SK-N-SH (cell line): ENCODE measurements around the gene HIBADH. TPM values are rescaled to one million over a fixed set of nuclear protein-coding genes. Genes with fewer than 3 reads are reported as not detected.

Experiments used
- CTCF ChIA-PET: fragments of 300-600, 350-600 bp; formaldehyde crosslinking; extraction: SDS; loops from one replicate; lab custom pipeline; 2021; lab: Yijun Ruan, JAX
- POLR2A ChIA-PET: fragments of 350-600 bp; sonication (Branson Sonifier 250); formaldehyde crosslinking; extraction: SDS; loops from one replicate; lab custom pipeline; 2020; ENCODE audit warnings: antibody characterized with exemption, inconsistent platforms; lab: Yijun Ruan, JAX
- DNase-seq: peaks from one replicate; pipeline ENCODE4 v3.0.0; 2012
- H2AFZ ChIP-seq: fragments of 200-600 bp; sonication (generic); 2 replicates; pipeline ENCODE4 v1.8.1; 2016; ENCODE audit warnings: antibody characterized with exemption, mild to moderate bottlenecking, low read depth
- H3F3A ChIP-seq: fragments of 200-600 bp; sonication (generic); replicated peaks from 2 replicates; pipeline ENCODE3; 2016; ENCODE audit warnings: antibody characterized with exemption, mild to moderate bottlenecking; ENCODE audit not compliant: insufficient read depth
- H3K27ac ChIP-seq, 2 experiments: fragments of 200-500 bp in 1 of 2; fragments of 200-600 bp in 1 of 2; sonication (Bioruptor generic) in 1 of 2; sonication (generic), shearing (Covaris generic) in 1 of 2; 2 replicates each; pipeline versions ENCODE4 v1.5.1 to v1.6.1; 2014 to 2016; ENCODE audit warnings: low read depth in 2 of 2, inconsistent platforms in 1 of 2, low read length in 1 of 2, mild to moderate bottlenecking in 1 of 2, mixed read lengths in 1 of 2
- H3K27me3 ChIP-seq: fragments of 200-600 bp; sonication (generic), shearing (Covaris generic); 2 replicates; pipeline ENCODE4 v1.6.1; 2016; ENCODE audit warnings: mixed run types; ENCODE audit not compliant: insufficient read depth
- H3K36me3 ChIP-seq, 2 experiments: fragments of 200-500 bp in 1 of 2; fragments of 200-600 bp in 1 of 2; sonication (Bioruptor generic) in 1 of 2; sonication (generic) in 1 of 2; replicated peaks in 1 of 2; 2 replicates each; pipeline versions ENCODE3 to v1.5.1; 2014 to 2016; ENCODE audit warnings: low read length in 1 of 2, mild to moderate bottlenecking in 1 of 2; ENCODE audit not compliant: insufficient read depth in 2 of 2, control insufficient read depth in 1 of 2
- H3K4me1 ChIP-seq, 2 experiments: fragments of 200-500 bp in 1 of 2; fragments of 200-600 bp in 1 of 2; sonication (Bioruptor generic) in 1 of 2; sonication (generic), shearing (Covaris generic) in 1 of 2; 2 replicates each; pipeline versions ENCODE4 v1.5.1 to v1.6.1; 2014 to 2016; ENCODE audit warnings: low read depth in 1 of 2, low read length in 1 of 2, mixed run types in 1 of 2; ENCODE audit not compliant: insufficient read depth in 2 of 2, control insufficient read depth in 1 of 2
- H3K4me2 ChIP-seq: fragments of 200-600 bp; sonication (generic), shearing (Covaris generic); 2 replicates; pipeline ENCODE4 v1.6.1; 2017; ENCODE audit warnings: mixed run types
- H3K4me3 ChIP-seq, 2 experiments: fragments of 200-500 bp in 1 of 2; fragments of 200-600 bp in 1 of 2; sonication (Bioruptor generic) in 1 of 2; sonication (generic), shearing (Covaris generic) in 1 of 2; 2 replicates each; pipeline versions ENCODE4 v1.5.1 to v1.8.1; 2014 to 2016; ENCODE audit warnings: low read depth in 2 of 2, inconsistent platforms in 1 of 2, low read length in 1 of 2, mild to moderate bottlenecking in 1 of 2, mixed read lengths in 1 of 2, moderate library complexity in 1 of 2
- H3K79me2 ChIP-seq: fragments of 200-600 bp; sonication (generic); 2 replicates; pipeline ENCODE4 v1.8.1; 2017; ENCODE audit warnings: mild to moderate bottlenecking; ENCODE audit not compliant: insufficient read depth
- H3K9ac ChIP-seq: fragments of 200-600 bp; sonication (generic); 2 replicates; pipeline ENCODE4 v1.6.1; 2017; ENCODE audit warnings: mixed run types
- H3K9me2 ChIP-seq: fragments of 200-600 bp; sonication (generic); 2 replicates; pipeline ENCODE4 v1.6.1; 2017; ENCODE audit warnings: mixed run types
- H3K9me3 ChIP-seq: fragments of 200-600 bp; sonication (generic); 2 replicates; pipeline ENCODE4 v1.6.1; 2017; ENCODE audit warnings: mixed run types, mild to moderate bottlenecking, moderate library complexity
- H4K20me1 ChIP-seq: fragments of 200-600 bp; sonication (generic); 2 replicates; pipeline ENCODE4 v1.6.1; 2017; ENCODE audit warnings: mild to moderate bottlenecking, mixed run types; ENCODE audit not compliant: insufficient read depth
- EP300 ChIP-seq, 2 experiments: IDR thresholded peaks; 2 replicates each; pipeline versions ENCODE4 v1.4.0 to v1.6.1; 2012; ENCODE audit warnings: borderline replicate concordance in 1 of 2, low read depth in 1 of 2, low read length in 1 of 2
- FOXM1 ChIP-seq: IDR thresholded peaks from 2 replicates; pipeline ENCODE4 v1.4.0; 2012; ENCODE audit warnings: low read depth, mild to moderate bottlenecking
- REST ChIP-seq: IDR thresholded peaks from 2 replicates; pipeline ENCODE4 v1.6.1; 2012; ENCODE audit warnings: mild to moderate bottlenecking, low read depth, low read length, moderate library complexity
- TCF12 ChIP-seq: IDR thresholded peaks from 2 replicates; pipeline ENCODE4 v1.4.0; 2012
- WGBS: methylation state at CpG from one replicate; pipeline ENCODE4 v1.1.6; 2017; ENCODE audit warnings: low lambda C conversion rate; 5-methylcytosine and 5-hydroxymethylcytosine counted together
- polyA plus RNA-seq, 3 experiments: library from polyadenylated mRNA; depleted of rRNA; stranded (reverse); fragments of >200 nt; gene quantifications; 2 replicates each; pipeline ENCODE4 v1.2.3, GENCODE V29; 2012
- TF ChIP-seq, protein P1 (sequence below): IDR thresholded peaks from 2 replicates; pipeline ENCODE4; 2012
- TF ChIP-seq, protein P2 (sequence below): IDR thresholded peaks from 2 replicates; pipeline ENCODE4 v1.4.0; 2012; ENCODE audit warnings: low read depth

Gene HIBADH
- polyA plus RNA-seq, 1 of the 3 experiments (the other 2 are of a cell fraction) = 71.8 TPM

- WGBS = 80% methylated on average over 1 of the region's 1 CpG
- H3K9ac ChIP-seq = no peak overlapping the region
- H3K4me3 ChIP-seq = no peak overlapping the region
- H3K27me3 ChIP-seq = no peaks in the 10 kb centered on the region
- no peak overlapping the region for H2AFZ ChIP-seq
- no peaks in the 10 kb centered on the region for H3K9me2 ChIP-seq
- POLR2A ChIA-PET = no interaction called here
- H4K20me1 ChIP-seq = no peaks in the 10 kb centered on the region
- peaks cover 0 to 9% of the 10 kb centered on the region in 2 experiments; a peak in 2 of 4 replicates for H3K4me1 ChIP-seq
- TF ChIP-seq EP300 (IDR thresholded peaks at IDR 0.05; ENCODE audit: borderline replicate concordance in 1 of 2, low read depth in 1 of 2, low read length in 1 of 2) = peak in 1 of 2 experiments; percentile 36; a peak in 2 of 4 replicates
- no peak for TF ChIP-seq REST
- TF ChIP-seq, protein P1, sequence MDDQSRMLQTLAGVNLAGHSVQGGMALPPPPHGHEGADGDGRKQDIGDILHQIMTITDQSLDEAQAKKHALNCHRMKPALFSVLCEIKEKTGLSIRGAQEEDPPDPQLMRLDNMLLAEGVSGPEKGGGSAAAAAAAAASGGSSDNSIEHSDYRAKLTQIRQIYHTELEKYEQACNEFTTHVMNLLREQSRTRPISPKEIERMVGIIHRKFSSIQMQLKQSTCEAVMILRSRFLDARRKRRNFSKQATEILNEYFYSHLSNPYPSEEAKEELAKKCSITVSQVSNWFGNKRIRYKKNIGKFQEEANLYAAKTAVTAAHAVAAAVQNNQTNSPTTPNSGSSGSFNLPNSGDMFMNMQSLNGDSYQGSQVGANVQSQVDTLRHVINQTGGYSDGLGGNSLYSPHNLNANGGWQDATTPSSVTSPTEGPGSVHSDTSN = peak; percentile 42
- peak; percentile 51 for TF ChIP-seq TCF12
- TF ChIP-seq, all 33 proteins: peak for 3
- Histone ChIP-seq H3K9me3 (peaks cover 16% of the 10 kb centered on the region; the same call in 1 of the 2 replicates), H3K27ac (peak overlapping the region; percentile 12 to 47; a peak in 2 of 4 replicates), H3K4me2 (no peak overlapping the region), H3K36me3 (no peaks in the 10 kb centered on the region), H3K79me2 (no peaks in the 10 kb centered on the region), H3F3A (no peaks in the 10 kb centered on the region)
- CTCF ChIA-PET = interaction anchor here (1.1 to 1.9 kb wide), 4 partner anchors 35 to 331 kb away, joined by 4 to 8 read pairs (median 6); no protein-coding TSS in a partner anchor
- no peak for DNase-seq
Measured at GRCh38 chr7:27689150-27689549, 26.5 kb upstream of the HIBADH start.

- H3K9ac ChIP-seq = no peak overlapping the region
- H3K27ac ChIP-seq = peak overlapping the region in 1 of 2 experiments; percentile 41; a peak in 1 of 4 replicates
- H3K4me3 ChIP-seq = no peak overlapping the region
- no peaks in the 10 kb centered on the region for H4K20me1 ChIP-seq
- H3K27me3 ChIP-seq = no peaks in the 10 kb centered on the region
- no peak overlapping the region for H3K4me2 ChIP-seq
- CTCF ChIA-PET = interaction anchor here (1.8 to 1.9 kb wide), 2 partner anchors 35 to 332 kb away, joined by 6 to 8 read pairs; no protein-coding TSS in a partner anchor
- TF ChIP-seq REST = no peak
- TF ChIP-seq, protein P2, sequence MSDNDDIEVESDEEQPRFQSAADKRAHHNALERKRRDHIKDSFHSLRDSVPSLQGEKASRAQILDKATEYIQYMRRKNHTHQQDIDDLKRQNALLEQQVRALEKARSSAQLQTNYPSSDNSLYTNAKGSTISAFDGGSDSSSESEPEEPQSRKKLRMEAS = no peak
- TF ChIP-seq FOXM1 = no peak
- no peaks in the 10 kb centered on the region for H3F3A ChIP-seq
- H3K4me1 ChIP-seq = peaks cover 0 to 7% of the 10 kb centered on the region in 2 experiments; a peak in 2 of 4 replicates
- no peaks in the 10 kb centered on the region for H3K36me3 ChIP-seq
- no peaks in the 10 kb centered on the region for H3K9me2 ChIP-seq
- peaks cover 16% of the 10 kb centered on the region; the same call in 1 of the 2 replicates for H3K9me3 ChIP-seq
- WGBS = 72% methylated on average over 3 of the region's 3 CpGs
- H2AFZ ChIP-seq = no peak overlapping the region
- no peak for DNase-seq
- POLR2A ChIA-PET = no interaction called here
- H3K79me2 ChIP-seq = no peaks in the 10 kb centered on the region
Measured at GRCh38 chr7:27688646-27689045, 26.0 kb upstream of the HIBADH start.
